Activated naive CD4-positive, alpha-beta T cell treated with anti-CD3 and anti-CD28 coated beads, Interleukin-2, amount 50 U/mL, for 72 hours (primary cell): ENCODE data around the gene SNUPN. TPM values are rescaled to one million over a fixed set of nuclear protein-coding genes. Genes with fewer than 3 reads are reported as not detected.
"Not testable (repeated sequence)": the region's sequence is repeated elsewhere in the genome, so short reads cannot be mapped to it uniquely, and the experiment has no call there.

Experiments used
- ATAC-seq, 2 donors: fragments of 150-1000 bp; cut with Tn5 transposase; 2 replicates each; pipeline ENCODE4 v1.10.0; 2021; ENCODE audit warnings: mild to moderate bottlenecking in 2 of 2, moderate library complexity in 2 of 2
- DNase-seq, 2 donors: peaks; one replicate each; pipeline ENCODE4 v3.0.0; 2021 to 2022; ENCODE audit warnings: low spot score in 2 of 2
- H3K27ac Mint-ChIP-seq, 2 donors: one replicate each; pipeline ENCODE4 v1.8.0; 2022; ENCODE audit warnings: mild to moderate bottlenecking in 2 of 2, mixed read lengths in 2 of 2
- H3K36me3 Mint-ChIP-seq, 2 donors: one replicate each; pipeline ENCODE4 v1.8.0; 2022; ENCODE audit warnings: mixed read lengths in 2 of 2
- H3K9me3 Mint-ChIP-seq, 2 donors: one replicate each; pipeline ENCODE4 v1.8.0; 2022; ENCODE audit warnings: mixed read lengths in 2 of 2
- total RNA-seq, 2 donors: library from RNA; stranded (reverse); gene quantifications; one replicate each; pipeline ENCODE4 v1.2.3, GENCODE V29; 2022

SNUPN gene
- total RNA-seq, 2 donors from 2014 or later = 36.1 to 37.3 TPM

DNA sequence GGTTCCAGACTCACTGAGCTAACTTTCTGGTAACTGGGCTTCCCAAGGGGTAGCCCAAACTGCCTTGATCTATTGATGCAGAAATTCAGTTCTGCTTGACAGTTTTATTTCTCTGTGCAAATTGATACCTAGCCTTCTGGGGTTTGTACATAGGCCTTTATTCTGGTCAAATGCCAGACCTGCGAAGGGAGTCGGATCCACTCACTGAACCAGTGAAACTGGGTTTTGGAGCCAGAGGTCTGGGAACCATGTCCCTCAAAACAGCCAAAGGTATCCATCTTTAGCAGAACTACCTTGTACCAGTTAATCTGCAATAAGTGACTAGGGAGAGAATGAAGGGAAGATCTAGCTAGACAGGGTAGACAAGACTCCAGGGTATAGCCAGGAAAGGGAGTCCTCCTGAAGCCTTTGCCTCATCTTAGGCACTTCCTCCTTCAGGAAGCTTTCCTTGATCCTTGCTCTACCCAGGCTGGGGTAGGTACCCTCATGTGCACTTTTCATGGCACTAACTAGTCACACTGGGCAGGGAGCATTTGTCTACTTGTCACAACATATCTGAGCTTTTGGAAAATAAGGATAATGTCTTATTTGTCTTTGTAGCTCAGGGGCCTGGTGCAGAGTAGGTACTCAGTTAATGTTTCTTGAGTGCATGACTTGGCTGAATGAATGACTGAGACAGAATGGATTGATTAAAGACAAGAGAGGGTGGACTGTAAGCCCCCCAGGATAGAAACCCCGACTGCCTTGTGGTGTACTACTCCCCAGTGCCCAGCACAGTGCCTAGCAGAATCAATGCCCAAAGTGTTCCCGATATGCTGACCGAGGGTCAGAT lies 20.8 kb upstream of the SNUPN start:
- ATAC-seq (no peak), DNase-seq (no peak)
- no peaks in the 10 kb centered on the region for H3K36me3 Mint-ChIP-seq
- H3K27ac Mint-ChIP-seq = peak overlapping the region in 1 of 2 donors; percentile 82
- H3K9me3 Mint-ChIP-seq = no peaks in the 10 kb centered on the region

DNA sequence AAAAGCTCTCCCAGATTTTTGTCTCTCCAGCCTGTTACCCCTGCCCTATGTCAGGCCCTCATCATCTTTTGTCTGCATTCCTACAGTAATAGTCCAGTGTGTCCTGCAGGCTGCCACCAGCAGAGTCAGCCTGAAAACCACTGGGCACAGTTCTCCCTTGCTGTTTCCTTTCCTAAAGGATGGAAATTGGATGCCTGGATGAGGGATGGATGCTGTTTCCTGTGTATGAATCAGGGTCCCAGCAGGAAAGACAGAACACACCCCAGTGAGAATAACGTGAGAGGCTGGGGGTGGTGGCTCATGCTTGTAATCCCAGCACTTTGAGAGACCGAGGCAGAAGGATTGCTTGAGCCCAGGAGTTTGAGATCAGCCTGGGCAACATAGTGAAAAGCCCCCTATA lies 18.9 kb upstream of the SNUPN start:
- peaks cover 3 to 6% of the 10 kb centered on the region in 2 donors for H3K36me3 Mint-ChIP-seq
- no peak overlapping the region for H3K27ac Mint-ChIP-seq
- ATAC-seq (no peak), DNase-seq (no peak)
- H3K9me3 Mint-ChIP-seq = no peaks in the 10 kb centered on the region

DNA sequence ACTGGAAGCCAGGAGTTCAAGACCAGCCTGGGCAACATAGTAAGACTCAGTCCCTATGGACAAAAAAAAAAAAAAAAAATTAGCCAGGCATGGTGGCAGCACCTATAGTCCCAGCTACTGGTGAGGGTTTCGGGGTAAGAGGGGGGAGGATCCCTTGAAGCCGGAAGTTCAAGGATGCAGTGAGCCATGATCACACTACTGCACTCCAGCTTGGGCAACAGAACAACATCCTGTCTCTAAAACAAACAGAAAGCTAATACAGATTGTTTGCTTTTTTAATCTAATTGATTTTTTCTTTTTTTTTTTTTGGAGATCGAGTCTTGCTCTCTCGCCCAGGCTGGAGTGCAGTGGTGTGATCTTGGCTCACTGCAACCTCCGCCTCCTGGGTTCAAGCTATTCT lies 16.1 kb upstream of the SNUPN start:
- no peak for DNase-seq
- H3K36me3 Mint-ChIP-seq = peaks cover 17 to 25% of the 10 kb centered on the region in 2 donors
- peak overlapping the region in 1 of 2 donors; percentile 38 for H3K27ac Mint-ChIP-seq
- ATAC-seq = no peak
- H3K9me3 Mint-ChIP-seq = no peaks in the 10 kb centered on the region

DNA sequence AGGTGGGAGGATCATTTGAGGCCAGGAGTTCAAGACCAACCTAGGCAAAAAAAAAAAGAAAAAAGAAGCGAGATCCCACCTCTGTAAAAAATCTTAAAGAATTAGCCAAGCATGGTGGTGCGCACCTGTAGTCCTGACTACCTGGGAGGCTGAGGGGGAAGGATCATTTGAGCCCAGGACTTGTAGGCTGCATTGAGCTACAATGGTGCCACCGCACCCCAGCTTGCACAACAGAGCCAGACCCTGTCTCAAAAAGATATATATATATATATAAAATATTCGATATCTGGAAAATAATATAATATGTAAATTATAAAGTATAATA lies 15.6 kb upstream of the SNUPN start:
- Mint-ChIP-seq H3K9me3 (no peaks in the 10 kb centered on the region), H3K27ac (peak overlapping the region; percentile 94 to 98), H3K36me3 (peaks cover 17 to 25% of the 10 kb centered on the region in 2 donors)
- ATAC-seq (no peak), DNase-seq (no peak)

DNA sequence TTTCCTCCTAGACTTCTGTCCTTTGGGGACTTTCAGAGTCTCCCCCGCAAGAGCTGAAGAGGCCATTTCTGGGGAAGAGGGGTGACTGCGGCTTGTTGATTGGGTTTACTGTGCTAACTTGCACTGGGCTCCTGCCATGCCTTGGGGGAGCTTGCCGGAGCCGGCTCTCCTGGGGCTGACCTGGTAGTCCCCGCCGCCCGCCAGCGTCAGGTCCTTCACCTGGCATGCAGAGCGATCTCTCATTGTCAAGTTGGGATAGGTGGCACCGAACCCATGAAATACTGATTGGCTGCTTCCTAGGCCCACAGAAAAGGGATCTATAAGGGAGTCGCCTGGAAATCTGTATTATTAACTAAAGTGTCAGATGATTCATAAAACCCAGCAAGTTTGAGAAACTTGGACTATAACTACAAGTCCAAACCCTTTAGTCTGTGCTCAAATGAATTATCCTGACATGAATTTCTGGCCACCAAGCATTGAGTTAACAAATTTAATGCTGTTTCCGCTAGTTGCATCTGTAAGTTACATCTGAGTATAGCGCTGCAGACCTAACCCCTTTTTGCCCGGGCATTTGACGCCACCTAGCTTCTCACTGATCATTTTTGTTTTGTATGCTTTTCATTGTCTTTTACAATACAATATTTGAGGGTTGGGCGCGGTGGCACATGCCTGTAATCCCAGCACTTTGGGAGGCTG lies 15.1 kb upstream of the SNUPN start:
- Mint-ChIP-seq H3K36me3 (peaks cover 17 to 25% of the 10 kb centered on the region in 2 donors), H3K27ac (peak overlapping the region; percentile 94 to 98), H3K9me3 (no peaks in the 10 kb centered on the region)
- ATAC-seq (peak; percentile 43 to 62), DNase-seq (peak in 1 of 2 donors; percentile 56)

DNA sequence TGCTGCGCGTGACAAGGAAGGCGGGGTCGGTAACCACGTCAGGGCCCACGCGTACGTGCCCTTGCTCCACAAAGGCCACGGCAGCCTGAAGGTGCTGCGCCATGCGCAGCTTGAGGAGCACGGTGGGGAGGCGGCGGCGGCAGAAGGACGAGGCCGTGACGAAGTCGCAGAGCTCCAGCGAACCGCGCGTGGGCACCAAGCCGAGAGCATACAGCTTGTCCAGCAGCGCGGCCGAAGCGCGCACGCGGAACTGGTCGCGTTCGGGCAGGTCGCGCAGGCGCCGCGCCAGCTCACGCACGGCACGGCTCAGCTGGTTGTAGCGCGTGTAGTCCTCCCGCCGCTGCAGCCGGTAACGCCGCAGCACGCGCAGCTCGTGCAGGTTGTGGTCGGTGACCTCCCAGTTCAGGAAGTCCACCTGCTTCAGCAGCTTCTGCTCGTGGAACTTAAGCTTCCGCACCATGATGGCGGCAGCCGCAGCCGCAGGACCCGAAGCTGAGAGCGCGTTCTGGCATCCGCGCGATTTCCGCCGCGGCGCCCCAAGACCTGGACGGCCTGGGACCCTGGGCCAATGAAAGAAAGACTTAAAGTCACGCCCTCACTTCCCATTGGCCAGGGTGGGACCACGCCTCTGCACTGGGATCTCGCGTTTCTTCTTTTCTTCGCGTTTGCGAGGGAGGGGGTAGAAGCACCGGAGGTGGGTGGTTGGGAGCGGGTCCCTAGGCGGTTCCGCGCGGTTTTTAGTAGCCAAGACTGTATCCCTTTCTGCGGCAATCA lies 14.4 kb upstream of the SNUPN start, which contains the start of gene IMP3:
Gene IMP3 (minus strand): TSS at position 516 of the 774 bp plus-strand sequence. CDS start 56 bp downstream, at position 460.
- DNase-seq (peak; percentile 90 to 95), ATAC-seq (peak; percentile 93 to 94)
- peak within 1 kb of the TSS; percentile 94 to 98 for H3K27ac Mint-ChIP-seq
- no peaks in the 10 kb centered on the region for H3K9me3 Mint-ChIP-seq
- peaks cover 17 to 25% of the 10 kb centered on the region in 2 donors for H3K36me3 Mint-ChIP-seq

DNA sequence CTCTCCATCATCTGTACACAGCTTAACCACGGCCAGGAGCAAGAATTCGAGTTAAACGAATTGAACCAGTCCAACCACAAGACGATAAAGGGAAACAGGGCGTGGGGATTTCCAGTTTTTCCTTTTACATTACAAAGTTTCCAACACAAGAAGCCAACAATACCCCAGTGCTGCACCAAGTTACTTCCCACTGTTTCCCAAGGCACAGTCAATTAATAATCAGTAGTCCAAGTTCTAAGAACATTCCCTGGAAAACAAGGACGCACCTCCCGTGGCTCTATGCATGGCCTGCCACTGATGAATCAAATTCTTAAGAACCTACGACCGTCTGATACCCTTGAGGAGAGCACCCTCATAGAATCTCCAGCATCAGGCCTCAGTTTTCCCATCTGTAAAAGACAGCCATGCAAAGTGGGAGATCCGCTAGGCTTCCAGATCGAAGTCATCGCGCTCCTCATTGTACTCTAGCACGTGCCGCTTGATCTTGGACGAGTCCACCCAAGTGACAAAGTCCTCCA lies 13.7 kb upstream of the SNUPN start:
- DNase-seq (no peak), ATAC-seq (no peak)
- peak overlapping the region; percentile 72 to 98 for H3K27ac Mint-ChIP-seq
- no peaks in the 10 kb centered on the region for H3K9me3 Mint-ChIP-seq
- H3K36me3 Mint-ChIP-seq = peaks cover 17 to 25% of the 10 kb centered on the region in 2 donors

DNA sequence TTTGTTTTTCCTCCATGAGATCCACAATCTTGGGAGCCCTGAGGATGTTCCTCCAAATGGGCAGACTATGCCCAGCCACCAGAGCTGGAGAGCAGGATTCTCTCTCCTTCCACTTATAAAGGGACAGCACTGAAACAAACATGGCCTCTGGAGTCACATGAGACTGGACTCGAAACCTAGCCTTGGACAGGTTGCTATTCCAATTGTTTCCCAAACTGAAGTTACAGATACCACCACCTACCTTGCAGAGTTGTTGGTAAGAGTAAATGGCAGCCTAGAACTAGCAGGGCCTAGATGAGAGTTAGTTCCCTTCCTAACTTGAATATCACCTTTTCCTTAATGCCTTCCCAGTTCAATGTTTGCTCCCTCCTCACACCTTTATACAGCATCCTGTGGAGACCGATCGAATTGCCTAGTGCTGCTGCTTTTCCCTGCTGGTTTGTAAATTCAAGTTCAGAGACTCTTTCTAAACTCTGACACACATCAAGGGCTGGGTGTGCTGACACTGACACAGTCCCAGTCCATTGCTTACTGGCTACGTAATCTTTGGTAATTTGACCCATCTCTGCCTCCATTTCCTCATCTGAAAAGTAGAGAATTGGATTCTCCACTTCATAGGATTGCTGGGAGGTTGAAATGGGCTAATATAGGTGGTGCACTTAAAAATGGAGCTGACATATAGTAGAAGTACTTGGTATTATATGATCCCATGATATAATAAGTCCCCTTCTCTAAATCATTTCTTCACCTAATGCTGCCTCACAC lies 11.9 kb upstream of the SNUPN start:
- H3K9me3 Mint-ChIP-seq = no peaks in the 10 kb centered on the region
- peaks cover 17 to 25% of the 10 kb centered on the region in 2 donors for H3K36me3 Mint-ChIP-seq
- ATAC-seq (no peak), DNase-seq (no peak)
- H3K27ac Mint-ChIP-seq = peak overlapping the region in 1 of 2 donors; percentile 98

DNA sequence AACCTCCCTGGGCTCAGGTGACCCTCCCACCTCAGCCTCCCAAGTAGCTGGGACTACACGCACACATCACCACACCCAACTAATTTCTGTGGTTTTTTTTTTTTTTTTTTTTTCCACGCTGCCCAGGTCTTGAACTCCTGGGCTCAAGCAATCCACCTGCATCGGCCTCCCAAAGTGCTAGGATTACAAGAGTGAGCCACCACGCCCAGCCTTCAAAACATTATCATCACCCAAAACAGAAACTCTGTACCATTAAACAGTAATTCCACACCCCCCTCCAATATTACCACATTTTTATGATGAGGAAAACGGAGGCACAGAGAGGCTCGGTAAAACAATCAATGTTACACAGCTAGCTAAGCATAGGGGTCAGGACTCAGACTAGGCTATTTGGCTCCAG lies 10.5 kb upstream of the SNUPN start:
- H3K9me3 Mint-ChIP-seq = no peaks in the 10 kb centered on the region

DNA sequence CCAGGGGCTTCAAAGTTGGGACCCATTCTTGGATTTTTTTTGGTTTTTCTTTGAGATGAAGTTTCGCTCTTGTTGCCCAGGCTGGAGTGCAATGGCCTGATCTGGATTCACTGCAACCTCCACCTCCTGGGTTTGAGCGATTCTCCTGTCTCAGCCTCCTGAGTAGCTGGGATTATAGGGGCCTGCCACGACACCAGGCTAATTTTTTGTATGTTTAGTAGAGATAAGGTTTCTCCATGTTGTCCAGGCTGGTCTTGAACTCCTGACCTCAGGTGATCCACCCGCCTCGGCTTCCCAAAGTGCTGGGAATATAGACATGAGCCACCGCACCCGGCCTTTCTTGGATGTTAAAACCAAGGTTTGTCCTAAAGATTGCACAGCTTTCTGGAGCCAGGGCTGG lies 8.4 kb upstream of the SNUPN start:
- ATAC-seq, H3K27ac Mint-ChIP-seq, H3K9me3 Mint-ChIP-seq, DNase-seq: not testable (repeated sequence)
- H3K36me3 Mint-ChIP-seq = peaks cover 9 to 15% of the 10 kb centered on the region in 2 donors

More for the DNA sequence above, 10.5 kb upstream of the SNUPN start:
- H3K27ac Mint-ChIP-seq = peak overlapping the region in 1 of 2 donors; percentile 88
- ATAC-seq = no peak
- DNase-seq = no peak
- peaks cover 17 to 25% of the 10 kb centered on the region in 2 donors for H3K36me3 Mint-ChIP-seq

DNA sequence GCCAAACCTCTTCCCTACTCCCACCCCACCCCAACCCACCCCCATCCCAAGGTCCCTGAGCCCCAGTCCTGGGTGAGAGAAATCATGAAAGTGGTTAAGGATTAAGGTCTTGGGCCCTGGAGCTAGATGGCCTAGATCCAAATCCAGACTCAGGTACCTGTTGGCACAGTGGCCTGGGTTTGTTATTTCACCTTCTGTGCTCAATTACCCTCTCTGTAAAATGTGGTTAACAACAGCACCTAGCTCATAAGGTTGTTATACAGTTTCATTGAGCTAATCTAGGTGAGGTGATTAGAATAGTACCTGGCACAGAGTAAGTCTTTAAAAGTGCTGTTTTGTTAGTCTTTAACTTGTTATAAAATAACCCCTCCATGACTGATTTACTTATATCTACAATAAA lies 6.4 kb upstream of the SNUPN start:
- H3K9me3 Mint-ChIP-seq = no peaks in the 10 kb centered on the region
- no peaks in the 10 kb centered on the region for H3K36me3 Mint-ChIP-seq
- H3K27ac Mint-ChIP-seq = no peak overlapping the region
- no peak for ATAC-seq
- DNase-seq = no peak

DNA sequence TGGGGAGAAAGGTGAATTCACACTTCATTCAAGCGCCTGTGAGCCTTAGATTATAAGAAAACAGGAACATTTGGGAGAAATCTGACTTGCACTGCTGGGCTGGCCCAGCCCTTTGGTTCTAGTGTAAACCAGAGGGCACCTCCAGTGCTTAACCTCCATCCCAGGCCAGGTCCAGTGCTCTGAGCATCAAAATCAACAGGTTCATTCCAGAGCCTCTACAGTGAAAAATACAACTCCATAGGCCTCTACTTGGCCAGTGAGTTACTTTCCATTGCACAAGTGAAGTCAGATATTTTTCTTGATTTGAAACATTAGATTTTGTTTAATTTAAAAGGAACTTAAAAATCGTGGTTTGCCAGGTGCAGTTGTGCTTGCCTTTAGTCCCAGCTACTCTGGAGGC lies 3.0 kb downstream of the SNUPN start:
- Mint-ChIP-seq H3K27ac (peak overlapping the region in 1 of 2 donors; percentile 88), H3K36me3 (peaks cover 7 to 15% of the 10 kb centered on the region in 2 donors), H3K9me3 (no peaks in the 10 kb centered on the region)
- DNase-seq = no peak
- no peak for ATAC-seq

DNA sequence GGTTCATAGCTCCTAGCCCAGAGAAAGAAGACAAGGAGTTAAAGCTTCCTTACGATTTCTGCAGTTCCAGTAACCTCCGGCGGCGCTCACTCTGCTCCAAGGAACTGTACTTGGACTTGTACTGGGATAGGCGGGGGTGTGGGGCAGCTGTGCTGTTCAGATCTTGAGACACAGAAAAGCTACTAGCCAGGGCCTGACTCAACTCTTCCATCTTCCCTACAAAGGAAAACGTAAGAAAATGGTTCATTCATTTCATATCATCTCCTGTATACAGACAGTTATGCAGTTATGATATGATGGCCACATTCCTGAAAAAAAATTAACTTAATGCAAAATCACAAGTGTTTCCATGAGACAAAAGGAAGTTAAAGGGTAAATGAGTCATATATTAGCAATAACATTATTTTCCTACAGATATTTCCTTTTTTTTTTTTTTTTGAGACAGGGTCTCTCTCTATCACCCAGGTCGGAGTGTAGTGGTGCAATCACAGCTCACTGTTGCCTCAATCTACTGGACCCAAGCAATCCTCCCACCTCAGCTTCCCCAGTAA lies 4.6 kb downstream of the SNUPN start:
- Mint-ChIP-seq H3K9me3 (no peaks in the 10 kb centered on the region), H3K27ac (peak overlapping the region; percentile 88 to 94), H3K36me3 (peaks cover 8 to 17% of the 10 kb centered on the region in 2 donors)
- ATAC-seq (peak in 1 of 2 donors; percentile 41), DNase-seq (no peak)

DNA sequence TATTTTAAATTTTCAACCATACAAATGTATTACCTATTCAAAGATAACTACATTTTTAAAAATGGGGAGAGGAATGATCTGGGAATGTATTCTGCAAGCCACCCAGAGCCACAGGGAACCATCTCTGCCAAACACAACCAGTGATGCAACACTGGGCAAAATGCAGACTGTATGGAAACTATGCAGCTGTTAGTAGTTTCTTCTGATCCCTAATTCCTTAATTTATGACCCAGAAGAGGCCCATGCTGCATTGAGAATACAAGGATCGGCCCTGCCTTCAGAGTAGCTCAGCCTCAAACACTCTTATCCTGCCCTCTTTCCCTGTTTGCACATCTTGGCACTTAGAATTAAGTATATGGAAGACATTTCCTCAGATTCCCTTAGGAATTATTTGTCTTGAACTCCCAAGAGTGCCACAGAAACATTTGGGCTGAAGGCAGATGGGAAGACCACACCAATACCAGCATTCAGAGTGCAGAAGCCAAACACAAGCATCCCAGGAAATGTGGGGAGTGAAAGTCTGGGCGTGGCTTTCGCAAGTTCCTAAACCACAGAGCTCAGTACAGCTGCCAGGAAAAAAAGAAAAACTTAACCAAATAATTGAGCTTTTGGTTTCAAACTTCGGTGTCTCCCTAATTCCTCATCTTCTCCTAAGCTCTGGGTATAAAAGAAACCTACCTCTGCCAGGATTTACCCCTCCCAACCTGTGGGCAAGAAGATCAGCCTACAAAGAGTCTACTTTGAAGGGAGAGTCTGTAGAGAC lies 5.3 kb downstream of the SNUPN start:
- Mint-ChIP-seq H3K27ac (peak overlapping the region; percentile 88 to 92), H3K9me3 (no peaks in the 10 kb centered on the region), H3K36me3 (peaks cover 6 to 24% of the 10 kb centered on the region in 2 donors)
- ATAC-seq (no peak), DNase-seq (no peak)

DNA sequence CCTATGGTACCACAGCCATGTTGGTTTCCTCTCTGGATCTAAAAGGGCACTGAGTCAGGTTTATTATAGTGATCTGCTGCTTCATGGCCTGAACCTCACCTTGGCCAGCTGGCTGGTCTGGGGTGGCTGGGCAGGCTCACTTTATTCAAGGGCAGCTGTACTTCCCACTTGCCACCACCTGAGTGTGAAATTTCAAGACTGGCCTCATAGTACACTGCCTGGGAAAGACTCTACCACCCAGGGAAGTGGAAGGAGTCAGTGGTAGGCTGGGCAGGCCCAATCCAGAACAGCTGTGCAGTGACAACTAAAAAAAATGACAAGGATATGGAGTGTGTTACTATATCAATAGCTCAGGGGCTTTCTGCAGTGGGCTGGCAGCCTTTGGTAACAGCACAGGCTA lies 8.8 kb downstream of the SNUPN start:
- no peak for ATAC-seq
- DNase-seq = no peak
- H3K36me3 Mint-ChIP-seq = peaks cover 16 to 27% of the 10 kb centered on the region in 2 donors

More for the DNA sequence above, 8.8 kb downstream of the SNUPN start:
- peak overlapping the region; percentile 30 to 78 for H3K27ac Mint-ChIP-seq
- no peaks in the 10 kb centered on the region for H3K9me3 Mint-ChIP-seq
